IMR-90 (cell line): ENCODE data around the gene CLDN9. TPM values are rescaled to one million over a fixed set of nuclear protein-coding genes. Genes with fewer than 3 reads are reported as not detected.

Source experiments
- ATAC-seq: fragments of 200-7000 bp; cut with Tn5 transposase; 2 replicates; pipeline ENCODE4 v1.9.1; 2020; ENCODE audit warnings: low read depth, mild to moderate bottlenecking, moderate library complexity
- BruUV-seq: library from RNA; stranded (reverse); fragments of 400-500 nt; replicated peaks from 2 replicates; lab custom pipeline; 2021; lab: Mats Ljungman, UMichigan
- CTCF ChIA-PET: fragments of 300-600 bp; formaldehyde crosslinking; extraction: SDS; loops from one replicate; lab custom pipeline; 2021; ENCODE audit warnings: antibody characterized with exemption; lab: Yijun Ruan, JAX
- POLR2A ChIA-PET: fragments of 300-600 bp; sonication (Branson Sonifier 250); formaldehyde crosslinking; loops from one replicate; lab custom pipeline; 2022; ENCODE audit warnings: antibody characterized with exemption; ENCODE audit not compliant: unreplicated experiment; lab: Charles Lee
- DNase-seq: peaks from one replicate; pipeline ENCODE4 v3.0.0; 2013
- H2AFZ ChIP-seq: replicated peaks from 2 replicates; pipeline ENCODE3; 2013; ENCODE audit warnings: low read length, mild to moderate bottlenecking; ENCODE audit not compliant: poor library complexity
- H2AK5ac ChIP-seq: 2 replicates; pipeline ENCODE4 v1.6.1; 2013; ENCODE audit warnings: low read depth, low read length, inconsistent platforms
- H2AK9ac ChIP-seq: replicated peaks from 2 replicates; pipeline ENCODE3; 2013; ENCODE audit warnings: mild to moderate bottlenecking, low read depth, low read length, moderate library complexity; ENCODE audit not compliant: poor library complexity
- H2BK120ac ChIP-seq: 2 replicates; pipeline ENCODE4 v1.6.1; 2013; ENCODE audit warnings: low read depth, low read length, inconsistent platforms
- H2BK15ac ChIP-seq: 3 replicates; pipeline ENCODE4 v1.6.1; 2013; ENCODE audit warnings: low read depth, low read length, inconsistent platforms
- H2BK20ac ChIP-seq: 2 replicates; pipeline ENCODE4 v1.6.1; 2013; ENCODE audit warnings: low read depth, mild to moderate bottlenecking, inconsistent platforms, low read length, moderate library complexity
- H2BK5ac ChIP-seq: 2 replicates; pipeline ENCODE4 v1.6.1; 2013; ENCODE audit warnings: mild to moderate bottlenecking, low read depth, low read length, inconsistent platforms; ENCODE audit not compliant: poor library complexity, severe bottlenecking
- H3K14ac ChIP-seq: replicated peaks from 2 replicates; pipeline ENCODE4 v1.6.1; 2013; ENCODE audit warnings: low read depth, low read length, inconsistent platforms
- H3K18ac ChIP-seq: 2 replicates; pipeline ENCODE4 v1.6.1; 2013; ENCODE audit warnings: low read depth, low read length, control low read depth
- H3K23ac ChIP-seq: 2 replicates; pipeline ENCODE4 v1.6.1; 2013; ENCODE audit warnings: low read depth, low read length, inconsistent platforms
- H3K27ac ChIP-seq: 2 replicates; pipeline ENCODE4 v1.5.1; 2013; ENCODE audit warnings: mild to moderate bottlenecking, control low read depth, low read length; ENCODE audit not compliant: insufficient read depth
- H3K27me3 ChIP-seq: 2 replicates; pipeline ENCODE4 v1.6.1; 2013; ENCODE audit warnings: low read length; ENCODE audit not compliant: control insufficient read depth, insufficient read depth
- H3K36me3 ChIP-seq: 2 replicates; pipeline ENCODE4 v1.6.1; 2013; ENCODE audit warnings: low read length, mixed read lengths; ENCODE audit not compliant: control insufficient read depth, insufficient read depth
- H3K4ac ChIP-seq: 2 replicates; pipeline ENCODE4 v1.6.1; 2013; ENCODE audit warnings: low read depth, low read length, inconsistent platforms
- H3K4me1 ChIP-seq: 2 replicates; pipeline ENCODE4 v1.6.1; 2013; ENCODE audit warnings: low read length, mixed read lengths; ENCODE audit not compliant: control insufficient read depth, insufficient read depth
- H3K4me2 ChIP-seq: 2 replicates; pipeline ENCODE4 v1.6.1; 2013; ENCODE audit warnings: low read depth, mild to moderate bottlenecking, control low read depth, low read length, moderate library complexity
- H3K4me3 ChIP-seq: 2 replicates; pipeline ENCODE4 v1.5.1; 2013; ENCODE audit warnings: low read depth, mild to moderate bottlenecking, control low read depth, low read length, moderate library complexity; ENCODE audit not compliant: insufficient read depth
- H3K56ac ChIP-seq: 2 replicates; pipeline ENCODE4 v1.6.1; 2013; ENCODE audit warnings: low read length, inconsistent platforms; ENCODE audit not compliant: insufficient read depth; ENCODE audit errors: extremely low read depth
- H3K79me1 ChIP-seq, 2 experiments: 2 replicates each; pipeline ENCODE4 v1.6.1; 2013; ENCODE audit warnings: low read length in 2 of 2, inconsistent platforms in 1 of 2, low read depth in 1 of 2
- H3K9ac ChIP-seq: 2 replicates; pipeline ENCODE4 v1.6.1; 2013; ENCODE audit warnings: low read depth, low read length, control low read depth
- H3K9me1 ChIP-seq: 2 replicates; pipeline ENCODE4 v1.6.1; 2013; ENCODE audit warnings: low read length, inconsistent platforms; ENCODE audit not compliant: insufficient read depth
- H3K9me3 ChIP-seq: 2 replicates; pipeline ENCODE4 v1.6.1; 2013; ENCODE audit warnings: low read length; ENCODE audit not compliant: control insufficient read depth, insufficient read depth
- H4K20me1 ChIP-seq: 2 replicates; pipeline ENCODE4 v1.6.1; 2013; ENCODE audit warnings: low read length, inconsistent platforms; ENCODE audit not compliant: insufficient read depth
- H4K5ac ChIP-seq: 2 replicates; pipeline ENCODE4 v1.6.1; 2013; ENCODE audit warnings: mild to moderate bottlenecking, low read depth, low read length, control low read depth
- H4K8ac ChIP-seq, 2 experiments: 2 replicates each; pipeline ENCODE4 v1.6.1; 2013; ENCODE audit warnings: low read depth in 2 of 2, low read length in 2 of 2, control low read depth in 1 of 2, inconsistent platforms in 1 of 2
- H4K91ac ChIP-seq: 2 replicates; pipeline ENCODE4 v1.6.1; 2013; ENCODE audit warnings: low read depth, low read length, inconsistent platforms; ENCODE audit not compliant: insufficient read depth
- BHLHE40 ChIP-seq: fragments of 150-350 bp; IDR thresholded peaks from 2 replicates; pipeline ENCODE4 v1.6.1; 2016; ENCODE audit warnings: mild to moderate bottlenecking, low read depth, low read length
- CEBPB ChIP-seq: IDR thresholded peaks from 2 replicates; pipeline ENCODE4 v1.6.1; 2012; ENCODE audit warnings: low read depth, low read length, improper control_type of control experiment
- CTCF ChIP-seq: conservative IDR thresholded peaks from 2 replicates; pipeline ENCODE4 v1.5.1; 2012; ENCODE audit warnings: mild to moderate bottlenecking, low read depth, low read length, improper control_type of control experiment
- FOS ChIP-seq: fragments of 150-350 bp; IDR thresholded peaks from 2 replicates; pipeline ENCODE4 v1.6.1; 2016; ENCODE audit warnings: low read depth, low read length
- SMC3 ChIP-seq: fragments of 150-350 bp; IDR thresholded peaks from 2 replicates; pipeline ENCODE4 v1.6.1; 2016; ENCODE audit warnings: low read depth, mild to moderate bottlenecking, antibody characterized with exemption, low read length, moderate library complexity
- USF2 ChIP-seq: fragments of 150-350 bp; IDR thresholded peaks from 2 replicates; pipeline ENCODE4 v1.6.1; 2017; ENCODE audit warnings: mild to moderate bottlenecking, antibody characterized with exemption, low read length, low read depth
- WGBS, 2 experiments: methylation state at CpG; one replicate each; pipeline versions ENCODE4 v1.1.5 to v1.1.7; 2013; ENCODE audit warnings: missing lambda C conversion rate in 2 of 2; ENCODE audit not compliant: insufficient read length in 1 of 2; ENCODE audit errors: extremely low coverage in 2 of 2; 5-methylcytosine and 5-hydroxymethylcytosine counted together
- dilution Hi-C: fragments of 300-500 bp; cut with HindIII; formaldehyde crosslinking; loops from one replicate; pipeline ENCODE4 v1.14.3; 2018; ENCODE audit warnings: low sequenced_read_pairs; ENCODE audit not compliant: unreplicated experiment
- in situ Hi-C: fragments of 300-500 bp; cut with MboI; formaldehyde crosslinking; loops from 3 replicates; pipeline ENCODE4 v1.14.3; 2019; ENCODE audit warnings: low sequenced_read_pairs, inconsistent platforms, mixed read lengths
- intact Hi-C: fragments of 100-400 bp; cut with micrococcal nuclease; formaldehyde crosslinking; loops from 2 replicates; pipeline ENCODE4 v1.10.0; 2022
- polyA plus RNA-seq, 3 experiments: library from polyadenylated mRNA; depleted of rRNA; stranded (reverse); fragments of >200 nt; gene quantifications; 2 replicates each; pipeline ENCODE4 v1.2.3, GENCODE V29; 2012; ENCODE audit warnings: low replicate concordance in 1 of 3
- total RNA-seq: library from RNA; depleted of rRNA; stranded (reverse); fragments of >200 nt; gene quantifications from 2 replicates; pipeline ENCODE4 v1.2.3, GENCODE V29; 2012

Gene CLDN9
- total and polyA plus RNA-seq, 2 of the 4 experiments (the other 2 are of a cell fraction) = 0.05 TPM; not detected in 1

DNA sequence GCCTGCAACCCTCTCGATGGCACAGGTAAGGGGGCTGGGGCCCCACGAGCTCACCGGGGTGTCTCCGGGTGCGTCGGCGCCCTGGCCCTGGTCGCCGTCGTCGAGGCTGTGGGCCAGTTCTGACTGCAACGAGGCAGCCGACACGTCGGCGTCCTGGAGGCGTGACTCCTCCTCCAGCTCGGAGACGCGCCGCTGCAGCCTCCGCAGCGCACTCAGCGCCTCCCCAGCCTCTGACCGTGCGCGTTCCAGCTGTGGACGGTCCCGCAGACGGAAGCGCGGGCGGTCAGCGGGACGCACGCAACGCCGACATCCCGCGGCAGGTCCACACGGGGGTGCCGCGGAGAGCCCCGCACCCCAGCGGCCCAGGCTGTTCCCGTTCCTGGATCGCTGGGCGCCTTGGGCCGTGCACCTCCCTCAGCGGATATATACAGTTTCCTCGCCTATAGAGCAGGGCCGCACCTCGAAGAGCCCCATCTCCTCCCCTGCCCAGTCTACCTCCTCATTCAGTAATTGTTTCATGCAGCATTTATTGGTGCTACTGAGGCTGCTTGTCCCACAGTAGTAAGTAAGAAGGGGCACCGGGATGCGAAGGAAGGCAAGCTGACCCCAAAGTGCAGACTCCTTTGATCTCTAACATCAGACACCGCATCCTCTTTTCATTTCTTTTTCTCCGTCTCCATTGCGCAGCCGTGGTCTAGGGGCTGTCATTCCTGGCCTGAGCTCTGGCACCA, 16.9 kb downstream of the CLDN9 start:
- H3K9me3 ChIP-seq = no peaks in the 10 kb centered on the region
- dilution Hi-C loops (no loop called here), in situ Hi-C loops (no loop called here), intact Hi-C loops (no loop called here)
- peaks cover 11% of the 10 kb centered on the region; the same call in 1 of the 2 replicates for H3K36me3 ChIP-seq
- no peak overlapping the region for H2BK120ac ChIP-seq
- no peak overlapping the region for H3K9ac ChIP-seq
- H2AFZ ChIP-seq = peak overlapping the region; percentile 81
- H2AK5ac ChIP-seq = no peak overlapping the region
- peaks cover 7% of the 10 kb centered on the region; the same call in 1 of the 2 replicates for H4K20me1 ChIP-seq
- no peak overlapping the region for H3K14ac ChIP-seq
- H3K4me2 ChIP-seq = no peak overlapping the region
- H2BK5ac ChIP-seq = no peak overlapping the region
- H3K79me1 ChIP-seq = no peaks in the 10 kb centered on the region
- TF ChIP-seq USF2 (no peak), CTCF (no peak), FOS (no peak), SMC3 (no peak), BHLHE40 (no peak), CEBPB (no peak)
- no peak overlapping the region for H3K27ac ChIP-seq
- H3K9me1 ChIP-seq = no peaks in the 10 kb centered on the region
- H4K5ac ChIP-seq = no peak overlapping the region
- H3K56ac ChIP-seq = no peak overlapping the region
- POLR2A ChIA-PET = no interaction called here
- H3K4me1 ChIP-seq = no peaks in the 10 kb centered on the region
- WGBS, 2 experiments = 15% methylated on average over 48 of the region's 59 CpGs; no CpG with 5 or more reads in 1 of the 2 experiments
- DNase-seq = peak; percentile 31
- H3K23ac ChIP-seq = no peak overlapping the region
- CTCF ChIA-PET = interaction anchor here (0.7 to 1.5 kb wide), 3 partner anchors 16 to 99 kb away, joined by 3 to 4 read pairs (median 3); no protein-coding TSS in a partner anchor
- H2BK15ac ChIP-seq = no peak overlapping the region; the same call in 2 of the 3 replicates
- BruUV-seq = no TSS peak
- H3K18ac ChIP-seq = no peak overlapping the region
- no peak overlapping the region; the same call in 1 of the 2 replicates for H4K91ac ChIP-seq
- peak; percentile 33 for ATAC-seq
- no peak overlapping the region; a peak in 1 of 4 replicates for H4K8ac ChIP-seq
- H2AK9ac ChIP-seq = peak overlapping the region; percentile 79
- peak overlapping the region; percentile 57; the same call in 1 of the 2 replicates for H3K4ac ChIP-seq
- peaks cover 34% of the 10 kb centered on the region for H3K27me3 ChIP-seq
- no peak overlapping the region for H3K4me3 ChIP-seq
- H2BK20ac ChIP-seq = no peak overlapping the region
